ENCODE results near the gene UBE2E2.
A peak's percentile ranks its signal among the peaks of the same experiment; 100 is the strongest.

The UBE2E2 gene

DNA sequence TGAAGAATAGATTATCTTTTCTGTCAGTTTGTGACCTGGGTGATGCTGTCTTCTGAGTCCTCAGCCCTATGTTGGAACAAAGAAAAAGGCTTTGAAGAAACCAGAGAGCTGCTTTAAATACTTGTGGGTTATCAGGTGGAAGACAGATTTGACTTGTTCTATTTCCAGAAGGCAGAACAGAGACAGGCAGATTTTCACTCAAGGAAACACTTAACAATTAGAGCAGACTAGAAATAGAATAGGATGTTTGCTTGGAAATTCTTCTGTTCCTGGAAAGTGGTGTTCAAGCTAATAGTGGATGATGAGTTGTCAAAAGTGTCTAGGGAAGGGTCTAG, 219.4 kb downstream of the UBE2E2 start:
- TF ChIP-seq, protein P1, sequence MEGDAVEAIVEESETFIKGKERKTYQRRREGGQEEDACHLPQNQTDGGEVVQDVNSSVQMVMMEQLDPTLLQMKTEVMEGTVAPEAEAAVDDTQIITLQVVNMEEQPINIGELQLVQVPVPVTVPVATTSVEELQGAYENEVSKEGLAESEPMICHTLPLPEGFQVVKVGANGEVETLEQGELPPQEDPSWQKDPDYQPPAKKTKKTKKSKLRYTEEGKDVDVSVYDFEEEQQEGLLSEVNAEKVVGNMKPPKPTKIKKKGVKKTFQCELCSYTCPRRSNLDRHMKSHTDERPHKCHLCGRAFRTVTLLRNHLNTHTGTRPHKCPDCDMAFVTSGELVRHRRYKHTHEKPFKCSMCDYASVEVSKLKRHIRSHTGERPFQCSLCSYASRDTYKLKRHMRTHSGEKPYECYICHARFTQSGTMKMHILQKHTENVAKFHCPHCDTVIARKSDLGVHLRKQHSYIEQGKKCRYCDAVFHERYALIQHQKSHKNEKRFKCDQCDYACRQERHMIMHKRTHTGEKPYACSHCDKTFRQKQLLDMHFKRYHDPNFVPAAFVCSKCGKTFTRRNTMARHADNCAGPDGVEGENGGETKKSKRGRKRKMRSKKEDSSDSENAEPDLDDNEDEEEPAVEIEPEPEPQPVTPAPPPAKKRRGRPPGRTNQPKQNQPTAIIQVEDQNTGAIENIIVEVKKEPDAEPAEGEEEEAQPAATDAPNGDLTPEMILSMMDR (IDR thresholded peaks at IDR 0.05; ENCODE audit: extremely low read depth, insufficient read depth, missing control alignments) = no peak
- in situ Hi-C loops (cut with MboI; ENCODE audit: low pct_unique_long_range_greater_than_20kb, low sequenced_read_pairs, unreplicated experiment) = no loop called here
- DNase-seq (ENCODE audit: low spot score) = peak; percentile 15

DNA sequence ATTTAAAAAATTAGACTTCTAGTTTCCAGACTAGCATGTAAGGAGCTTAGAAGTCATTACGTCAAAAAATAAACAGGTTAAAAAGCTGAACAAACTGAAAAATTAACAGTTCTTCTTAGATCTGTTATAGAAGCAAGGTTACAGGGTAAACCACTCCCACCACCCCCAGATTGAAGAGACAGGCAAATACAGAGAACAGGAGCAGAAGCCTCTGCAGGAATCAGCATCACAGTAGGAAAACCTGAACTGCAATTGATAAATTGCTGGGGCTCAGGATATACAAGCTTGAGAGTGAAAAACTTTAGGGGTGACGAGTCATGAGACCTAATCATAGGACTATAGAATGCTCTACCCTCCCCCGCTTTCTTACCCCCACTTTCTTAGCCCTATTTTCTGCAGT, 222.3 kb downstream of the UBE2E2 start:
- no peak for DNase-seq (ENCODE audit: low spot score)
- TF ChIP-seq, protein P1 (IDR thresholded peaks at IDR 0.05; ENCODE audit: extremely low read depth, insufficient read depth, missing control alignments) = no peak
- in situ Hi-C loops (cut with MboI; ENCODE audit: low pct_unique_long_range_greater_than_20kb, low sequenced_read_pairs, unreplicated experiment) = no loop called here

DNA sequence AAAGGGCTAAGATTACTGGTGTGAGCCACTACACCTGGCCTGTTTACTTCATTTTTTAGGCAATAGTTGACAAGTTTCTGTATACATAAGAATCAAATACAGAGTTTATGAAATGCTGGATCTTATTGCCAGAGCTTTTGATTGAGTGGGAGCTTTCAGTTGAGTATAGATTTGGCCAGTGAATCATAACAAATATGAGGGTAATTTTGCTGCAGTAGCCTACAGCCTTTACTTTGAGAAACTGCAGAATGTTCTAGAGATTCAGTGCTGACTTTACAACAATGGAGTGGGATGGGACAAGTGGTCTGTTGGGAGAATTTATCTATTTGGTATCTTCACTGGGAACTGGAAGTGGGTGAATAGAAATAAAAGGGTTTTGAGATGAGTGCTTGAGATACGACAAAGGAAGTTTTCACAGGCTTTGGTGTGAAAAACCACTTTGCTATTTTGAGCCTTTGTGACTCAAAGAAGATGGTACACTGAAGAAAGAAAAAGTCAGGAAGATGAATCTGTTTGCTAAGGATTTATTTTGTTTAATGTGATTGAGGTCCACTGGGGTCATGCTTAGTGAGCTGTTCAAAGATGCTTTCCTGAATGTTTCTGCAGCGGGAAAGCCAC, 227.8 kb downstream of the UBE2E2 start:
- TF ChIP-seq, protein P1 (IDR thresholded peaks at IDR 0.05; ENCODE audit: extremely low read depth, insufficient read depth, missing control alignments) = no peak
- in situ Hi-C loops (cut with MboI; ENCODE audit: low pct_unique_long_range_greater_than_20kb, low sequenced_read_pairs, unreplicated experiment) = no loop called here
- DNase-seq (ENCODE audit: low spot score) = no peak

DNA sequence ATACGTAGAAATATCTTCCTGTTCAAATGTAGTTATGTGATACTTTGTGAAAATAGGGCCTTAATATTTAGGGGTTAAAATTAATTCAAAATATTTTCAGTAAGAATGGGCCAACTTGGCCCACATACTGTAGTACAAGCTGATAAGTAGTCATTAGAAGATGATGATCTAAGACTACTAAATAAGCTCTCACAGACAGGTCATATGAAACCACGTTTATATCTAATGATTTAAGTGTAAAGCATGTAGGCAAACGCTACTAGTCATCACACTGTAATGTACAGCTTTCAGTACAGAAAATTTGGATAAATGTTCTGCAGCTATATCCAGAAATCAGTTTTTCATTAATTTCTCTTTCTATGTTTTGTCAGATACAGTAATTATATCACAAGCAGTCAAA, 228.6 kb downstream of the UBE2E2 start:
- TF ChIP-seq, protein P1 (IDR thresholded peaks at IDR 0.05; ENCODE audit: extremely low read depth, insufficient read depth, missing control alignments) = no peak
- in situ Hi-C loops (cut with MboI; ENCODE audit: low pct_unique_long_range_greater_than_20kb, low sequenced_read_pairs, unreplicated experiment) = no loop called here

DNA sequence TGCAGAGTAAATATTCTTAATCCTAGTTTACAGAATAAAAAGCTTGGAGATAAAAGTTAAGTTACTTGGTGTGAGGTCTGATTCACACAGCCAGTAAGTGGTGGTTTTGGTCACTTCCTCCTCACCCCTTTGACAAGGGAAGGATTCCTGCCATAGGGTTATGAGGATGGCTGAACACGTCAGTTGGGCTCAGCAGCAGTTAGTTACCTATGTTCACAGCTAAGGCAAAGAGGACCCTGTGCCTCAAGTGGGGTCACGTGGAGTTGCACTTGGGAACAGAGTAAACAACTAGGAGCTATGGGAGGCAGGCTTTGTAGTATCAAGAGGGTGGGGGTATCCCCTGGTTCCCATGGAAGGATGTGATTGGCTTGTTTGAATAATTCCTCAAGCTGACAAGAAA, 232.2 kb downstream of the UBE2E2 start:
- DNase-seq (ENCODE audit: low spot score) = no peak
- in situ Hi-C loops (cut with MboI; ENCODE audit: low pct_unique_long_range_greater_than_20kb, low sequenced_read_pairs, unreplicated experiment) = no loop called here
- TF ChIP-seq, protein P1 (IDR thresholded peaks at IDR 0.05; ENCODE audit: extremely low read depth, insufficient read depth, missing control alignments) = no peak

More for the DNA sequence above, 228.6 kb downstream of the UBE2E2 start:
- no peak for DNase-seq (ENCODE audit: low spot score)

DNA sequence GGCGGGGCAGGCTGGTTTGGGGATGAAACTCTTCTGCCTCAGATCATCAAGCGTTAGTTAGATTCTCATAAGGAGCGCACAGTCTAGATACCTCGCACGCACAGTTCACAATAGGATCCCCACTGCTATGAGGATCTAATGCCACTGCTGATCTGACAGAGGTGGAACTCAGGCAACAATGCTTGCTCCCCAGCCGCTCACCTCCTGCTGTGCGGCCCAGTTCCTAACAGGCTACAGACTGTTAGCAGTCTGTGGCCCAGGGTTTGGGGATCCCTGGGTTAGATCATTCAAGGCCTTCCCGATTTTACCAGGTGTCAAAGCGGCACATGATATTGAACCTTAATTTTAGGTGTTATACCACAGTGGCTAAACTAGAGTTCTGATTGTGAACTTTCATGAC, 232.8 kb downstream of the UBE2E2 start:
- DNase-seq (ENCODE audit: low spot score) = no peak
- in situ Hi-C loops (cut with MboI; ENCODE audit: low pct_unique_long_range_greater_than_20kb, low sequenced_read_pairs, unreplicated experiment) = no loop called here
- TF ChIP-seq, protein P1 (IDR thresholded peaks at IDR 0.05; ENCODE audit: extremely low read depth, insufficient read depth, missing control alignments) = no peak
